A673 (cell line): ENCODE results near the gene HID1. TPM values are rescaled to one million over a fixed set of nuclear protein-coding genes. Genes with fewer than 3 reads are reported as not detected.
"Not testable (repeated sequence)": the region's sequence is repeated elsewhere in the genome, so short reads cannot be mapped to it uniquely, and the experiment has no call there.

Experiments
- BruUV-seq: library from RNA; stranded (reverse); fragments of 400-500 nt; replicated peaks from 2 replicates; lab custom pipeline; 2021; lab: Mats Ljungman, UMichigan
- CTCF ChIA-PET: fragments of 300-600 bp; sonication (Branson Sonifier 250); formaldehyde crosslinking; loops from one replicate; lab custom pipeline; 2022; ENCODE audit warnings: antibody characterized with exemption; lab: Charles Lee
- POLR2A ChIA-PET: fragments of 300-600 bp; sonication (Branson Sonifier 250); formaldehyde crosslinking; loops from one replicate; lab custom pipeline; 2022; ENCODE audit warnings: antibody characterized with exemption; ENCODE audit not compliant: low non-redundant PET; lab: Charles Lee
- DNase-seq: peaks from one replicate; pipeline ENCODE4 v3.0.0-alpha.2; 2015; ENCODE audit warnings: low spot score
- H3K27ac ChIP-seq: fragments of 200-600 bp; sonication (generic); 2 replicates; pipeline ENCODE4 v1.5.1; 2016; ENCODE audit warnings: mixed run types, low read depth, mild to moderate bottlenecking, mixed read lengths, antibody characterized with exemption, low read length; ENCODE audit not compliant: poor library complexity, severe bottlenecking
- H3K27me3 ChIP-seq: fragments of 200-600 bp; sonication (generic); replicated peaks from 2 replicates; pipeline ENCODE4 v1.6.1; 2017; ENCODE audit warnings: mixed run types, low read depth, mild to moderate bottlenecking, mixed read lengths, antibody characterized with exemption, low read length; ENCODE audit not compliant: insufficient read depth, poor library complexity
- H3K36me3 ChIP-seq: fragments of 200-600 bp; sonication (generic); 2 replicates; pipeline ENCODE4 v1.6.1; 2016; ENCODE audit warnings: mixed run types, mild to moderate bottlenecking, mixed read lengths, antibody characterized with exemption, low read length; ENCODE audit not compliant: insufficient read depth, poor library complexity, severe bottlenecking
- H3K4me1 ChIP-seq: fragments of 200-600 bp; sonication (generic); 2 replicates; pipeline ENCODE4 v1.6.1; 2017; ENCODE audit warnings: mixed run types, mild to moderate bottlenecking, mixed read lengths, antibody characterized with exemption, low read length; ENCODE audit not compliant: insufficient read depth, poor library complexity, severe bottlenecking
- H3K4me3 ChIP-seq: fragments of 200-600 bp; sonication (generic); 2 replicates; pipeline ENCODE4 v1.5.1; 2016; ENCODE audit warnings: low read depth, mixed run types, mild to moderate bottlenecking, mixed read lengths, low read length; ENCODE audit not compliant: poor library complexity, severe bottlenecking
- H3K9me3 ChIP-seq: fragments of 200-600 bp; sonication (generic); 2 replicates; pipeline ENCODE4 v1.6.1; 2016; ENCODE audit warnings: mixed run types, low read depth, mild to moderate bottlenecking, mixed read lengths, antibody characterized with exemption, low read length; ENCODE audit not compliant: poor library complexity, severe bottlenecking
- EZH2 ChIP-seq: fragments of 200-600 bp; sonication (generic); IDR thresholded peaks from 2 replicates; pipeline ENCODE4 v1.6.1; 2017; ENCODE audit warnings: borderline replicate concordance, low read depth, mild to moderate bottlenecking, mixed read lengths, antibody characterized with exemption, low read length; ENCODE audit not compliant: poor library complexity, severe bottlenecking
- intact Hi-C: fragments of 100-400 bp; cut with micrococcal nuclease; formaldehyde crosslinking; loops from one replicate; pipeline ENCODE4 v1.10.0; 2022; ENCODE audit not compliant: unreplicated experiment
- total RNA-seq: library from RNA; stranded (reverse); gene quantifications from 2 replicates; pipeline ENCODE4 v1.2.3, GENCODE V29; 2021
- TF ChIP-seq, protein P1 (sequence below): fragments of 300-800, 200-600 bp; sonication (generic); conservative IDR thresholded peaks from 2 replicates; pipeline ENCODE4 v1.5.1; 2017; ENCODE audit warnings: low read depth, mild to moderate bottlenecking, antibody characterized with exemption, low read length, moderate library complexity, mixed read lengths

HID1 gene
- total RNA-seq, 1 experiment from 2014 or later, result 1.2 TPM

DNA sequence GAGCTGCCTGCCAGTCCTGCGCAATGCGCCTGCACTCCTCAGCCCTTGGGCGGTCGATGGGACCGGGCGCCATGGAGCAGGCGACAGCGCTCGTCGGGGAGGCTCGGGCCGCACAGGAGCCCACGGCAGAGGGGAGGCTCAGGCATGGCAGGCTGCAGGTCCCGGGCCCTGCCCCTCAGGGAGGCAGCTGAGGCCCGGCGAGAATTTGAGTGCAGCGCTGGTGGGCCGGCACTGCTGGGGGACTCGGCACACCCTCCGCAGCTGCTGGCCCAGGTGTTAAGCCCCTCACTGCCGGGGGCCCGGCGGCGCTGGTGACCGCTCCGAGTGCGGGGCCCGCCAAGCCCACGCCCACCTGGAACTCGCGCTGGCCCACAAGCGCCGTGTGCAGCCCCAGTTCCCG, 65.5 kb downstream of the HID1 start:
- CTCF ChIA-PET, result no interaction called here
- POLR2A ChIA-PET, result no interaction called here
- H3K36me3 ChIP-seq, result no peaks in the 10 kb centered on the region
- no TSS peak for BruUV-seq
- intact Hi-C loops, result no loop called here
- no peak for DNase-seq
- no peaks in the 10 kb centered on the region for H3K4me1 ChIP-seq
- TF ChIP-seq, protein P1, sequence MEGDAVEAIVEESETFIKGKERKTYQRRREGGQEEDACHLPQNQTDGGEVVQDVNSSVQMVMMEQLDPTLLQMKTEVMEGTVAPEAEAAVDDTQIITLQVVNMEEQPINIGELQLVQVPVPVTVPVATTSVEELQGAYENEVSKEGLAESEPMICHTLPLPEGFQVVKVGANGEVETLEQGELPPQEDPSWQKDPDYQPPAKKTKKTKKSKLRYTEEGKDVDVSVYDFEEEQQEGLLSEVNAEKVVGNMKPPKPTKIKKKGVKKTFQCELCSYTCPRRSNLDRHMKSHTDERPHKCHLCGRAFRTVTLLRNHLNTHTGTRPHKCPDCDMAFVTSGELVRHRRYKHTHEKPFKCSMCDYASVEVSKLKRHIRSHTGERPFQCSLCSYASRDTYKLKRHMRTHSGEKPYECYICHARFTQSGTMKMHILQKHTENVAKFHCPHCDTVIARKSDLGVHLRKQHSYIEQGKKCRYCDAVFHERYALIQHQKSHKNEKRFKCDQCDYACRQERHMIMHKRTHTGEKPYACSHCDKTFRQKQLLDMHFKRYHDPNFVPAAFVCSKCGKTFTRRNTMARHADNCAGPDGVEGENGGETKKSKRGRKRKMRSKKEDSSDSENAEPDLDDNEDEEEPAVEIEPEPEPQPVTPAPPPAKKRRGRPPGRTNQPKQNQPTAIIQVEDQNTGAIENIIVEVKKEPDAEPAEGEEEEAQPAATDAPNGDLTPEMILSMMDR, result no peak
- TF ChIP-seq EZH2, result no peak
- H3K27ac ChIP-seq, result no peak overlapping the region
- H3K4me3 ChIP-seq, result no peak overlapping the region
- H3K27me3 ChIP-seq, result peaks cover 9% of the 10 kb centered on the region
- H3K9me3 ChIP-seq, result no peaks in the 10 kb centered on the region

DNA sequence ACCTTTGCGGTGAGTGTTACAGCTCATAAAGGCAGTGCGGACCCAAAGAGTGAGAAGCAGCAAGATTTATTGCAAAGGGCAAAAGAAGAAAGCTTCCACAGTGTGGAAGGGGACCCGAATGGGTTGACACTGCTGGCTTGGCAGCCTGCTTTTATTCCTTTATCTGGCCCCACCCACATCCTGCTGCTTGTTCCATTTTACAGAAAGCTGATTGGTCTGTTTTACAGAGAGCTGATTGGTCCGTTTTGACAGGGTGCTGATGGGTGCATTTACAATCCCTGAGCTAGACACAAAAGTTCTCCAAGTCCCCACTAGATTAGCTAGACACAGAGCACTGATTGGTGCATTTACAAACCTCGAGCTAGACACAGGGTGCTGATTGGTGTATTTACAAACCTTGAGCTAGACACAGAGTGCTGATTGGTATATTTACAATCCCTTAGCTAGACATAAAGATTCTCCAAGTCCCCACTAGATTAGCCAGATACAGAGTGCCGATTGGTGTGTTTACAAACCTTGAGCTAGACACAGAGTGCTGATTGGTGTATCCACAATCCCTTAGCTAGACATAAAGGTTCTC, 66.3 kb downstream of the HID1 start:
- ChIA-PET POLR2A (interaction anchor here (0.6 to 0.7 kb wide), 2 partner anchors 56 to 134 kb away, joined by 9 to 14 read pairs; no protein-coding TSS in a partner anchor), CTCF (interaction anchor here (0.5 to 0.7 kb wide), 2 partner anchors 51 to 271 kb away, joined by 4 to 10 read pairs; no protein-coding TSS in a partner anchor)
- intact Hi-C loops, result not testable (repeated sequence)

DNA sequence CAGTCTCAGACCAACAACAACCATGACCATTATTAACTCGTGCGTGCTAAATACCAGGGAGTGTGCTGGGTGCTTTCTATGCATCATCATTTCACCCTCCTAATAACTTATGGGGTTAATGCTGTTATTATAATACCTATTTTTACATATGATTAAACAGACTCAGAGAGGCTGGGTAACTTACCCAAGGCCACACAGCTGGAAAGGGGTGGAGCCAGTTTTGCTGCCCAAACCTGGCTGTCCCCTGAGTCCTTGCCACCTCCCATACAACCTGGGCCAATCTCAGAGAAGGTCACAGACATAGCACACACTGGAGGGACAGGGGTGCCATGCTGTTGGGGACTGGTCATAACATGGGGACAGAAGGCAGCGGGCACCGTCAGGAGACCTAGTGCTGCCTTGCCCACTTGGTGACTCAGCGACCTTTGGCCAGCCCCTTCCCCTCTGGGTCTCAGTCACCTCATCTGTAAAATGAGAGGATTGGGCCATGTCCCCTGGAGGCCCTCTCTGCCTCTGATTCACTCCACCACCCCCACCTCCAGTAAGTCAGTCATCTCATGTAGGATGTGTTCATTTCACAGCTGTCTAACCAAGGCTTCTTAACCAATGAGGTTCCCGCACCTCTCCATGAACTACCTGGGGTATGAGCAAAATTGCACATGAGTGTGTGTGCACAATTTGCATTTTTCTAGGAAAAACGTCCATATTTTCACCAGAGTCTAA, 67.7 kb downstream of the HID1 start:
- TF ChIP-seq EZH2, result no peak
- TF ChIP-seq, protein P1, result no peak
- POLR2A ChIA-PET, result no interaction called here
- no peaks in the 10 kb centered on the region for H3K9me3 ChIP-seq
- H3K4me3 ChIP-seq, result no peak overlapping the region
- no peaks in the 10 kb centered on the region for H3K36me3 ChIP-seq
- no TSS peak for BruUV-seq
- intact Hi-C loops, result no loop called here
- CTCF ChIA-PET, result no interaction called here
- no peak for DNase-seq
- H3K4me1 ChIP-seq, result no peaks in the 10 kb centered on the region
- H3K27ac ChIP-seq, result no peak overlapping the region
- H3K27me3 ChIP-seq, result peaks cover 18% of the 10 kb centered on the region

More for the DNA sequence above, 66.3 kb downstream of the HID1 start:
- not testable (repeated sequence) for H3K36me3 ChIP-seq, H3K4me1 ChIP-seq, H3K27ac ChIP-seq, DNase-seq, BruUV-seq, H3K9me3 ChIP-seq, H3K4me3 ChIP-seq
- peaks cover 12% of the 10 kb centered on the region for H3K27me3 ChIP-seq
